ENCODE results near the gene BLOC1S5.

GRCh38 chr6:8102122-8102958, 38.2 kb upstream of the BLOC1S5 start, which contains the start of gene EEF1E1:
- no peak for TF ChIP-seq CTCF (conservative IDR thresholded peaks at IDR 0.05; ENCODE audit: low read depth, low read length)
- TF ChIP-seq EZH2 (IDR thresholded peaks at IDR 0.05; ENCODE audit: low read length, unreplicated experiment): no peak
- TF ChIP-seq EZH2phosphoT487 (IDR thresholded peaks at IDR 0.05; ENCODE audit: borderline replicate concordance, low read length): no peak
